Nephron progenitor cell (in vitro differentiated cells): Measurements from ENCODE around the gene ITFG1.

Source experiments
- DNase-seq: peaks from one replicate; pipeline ENCODE4 v3.0.0; 2021
- H3K27ac Mint-ChIP-seq: 2 replicates; pipeline ENCODE4 v1.8.0; 2021; ENCODE audit warnings: mild to moderate bottlenecking, moderate library complexity, mixed read lengths
- H3K27me3 Mint-ChIP-seq: 2 replicates; pipeline ENCODE4 v1.8.0; 2021; ENCODE audit warnings: mild to moderate bottlenecking, low read depth, mixed read lengths; ENCODE audit not compliant: poor library complexity
- H3K36me3 Mint-ChIP-seq: 2 replicates; pipeline ENCODE4 v1.8.0; 2021; ENCODE audit warnings: low read depth, mixed read lengths
- H3K4me1 Mint-ChIP-seq: 2 replicates; pipeline ENCODE4 v1.8.0; 2021; ENCODE audit warnings: mixed read lengths
- H3K4me3 Mint-ChIP-seq: 2 replicates; pipeline ENCODE4 v1.8.0; 2021; ENCODE audit warnings: mild to moderate bottlenecking, moderate library complexity, mixed read lengths
- H3K9me3 Mint-ChIP-seq: 2 replicates; pipeline ENCODE4 v1.8.0; 2021; ENCODE audit warnings: mild to moderate bottlenecking, moderate library complexity, mixed read lengths
- CTCF ChIP-seq: fragments of 200-600 bp; sonication (generic); IDR thresholded peaks from 2 replicates; pipeline ENCODE4 v1.5.0; 2021; ENCODE audit warnings: antibody characterized with exemption

ITFG1 gene

GRCh38 chr16:47308601-47309000, 152.3 kb downstream of the ITFG1 start:
- Mint-ChIP-seq H3K36me3 (peaks cover 6% of the 10 kb centered on the region), H3K4me3 (no peak overlapping the region), H3K27me3 (no peaks in the 10 kb centered on the region), H3K9me3 (no peaks in the 10 kb centered on the region), H3K4me1 (no peaks in the 10 kb centered on the region), H3K27ac (no peak overlapping the region)
- DNase-seq: no peak
- no peak for TF ChIP-seq CTCF

- no peak for DNase-seq
- Mint-ChIP-seq H3K4me1 (no peaks in the 10 kb centered on the region), H3K27me3 (no peaks in the 10 kb centered on the region), H3K36me3 (peaks cover 3% of the 10 kb centered on the region), H3K9me3 (no peaks in the 10 kb centered on the region), H3K27ac (no peak overlapping the region), H3K4me3 (no peak overlapping the region)
- no peak for TF ChIP-seq CTCF
Observed at GRCh38 chr16:47304563-47304962, 156.3 kb downstream of the ITFG1 start.

GRCh38 chr16:47299587-47299986, 161.3 kb downstream of the ITFG1 start:
- no peaks in the 10 kb centered on the region for H3K4me1 Mint-ChIP-seq
- H3K36me3 Mint-ChIP-seq: peaks cover 44% of the 10 kb centered on the region
- H3K27ac Mint-ChIP-seq: no peak overlapping the region
- DNase-seq: no peak
- H3K9me3 Mint-ChIP-seq: peaks cover 21% of the 10 kb centered on the region
- H3K4me3 Mint-ChIP-seq: no peak overlapping the region
- peaks cover 2% of the 10 kb centered on the region for H3K27me3 Mint-ChIP-seq
- TF ChIP-seq CTCF: no peak

- peaks cover 28% of the 10 kb centered on the region for H3K9me3 Mint-ChIP-seq
- no peak overlapping the region for H3K27ac Mint-ChIP-seq
- no peak for TF ChIP-seq CTCF
- DNase-seq: no peak
- H3K4me3 Mint-ChIP-seq: no peak overlapping the region
- H3K4me1 Mint-ChIP-seq: no peaks in the 10 kb centered on the region
- H3K36me3 Mint-ChIP-seq: peaks cover 38% of the 10 kb centered on the region
- no peaks in the 10 kb centered on the region for H3K27me3 Mint-ChIP-seq
Observed at GRCh38 chr16:47284999-47285398, 175.9 kb downstream of the ITFG1 start.

GRCh38 chr16:47278306-47278970, 182.4 kb downstream of the ITFG1 start:
- Mint-ChIP-seq H3K36me3 (peaks cover 15% of the 10 kb centered on the region), H3K4me1 (no peaks in the 10 kb centered on the region), H3K9me3 (peaks cover 11% of the 10 kb centered on the region), H3K27ac (no peak overlapping the region), H3K4me3 (no peak overlapping the region), H3K27me3 (no peaks in the 10 kb centered on the region)
- no peak for TF ChIP-seq CTCF
- no peak for DNase-seq

GRCh38 chr16:47276522-47276921, 184.3 kb downstream of the ITFG1 start:
- no peaks in the 10 kb centered on the region for H3K27me3 Mint-ChIP-seq
- no peak for TF ChIP-seq CTCF
- peaks cover 15% of the 10 kb centered on the region for H3K36me3 Mint-ChIP-seq
- DNase-seq: no peak
- no peak overlapping the region for H3K27ac Mint-ChIP-seq
- no peak overlapping the region for H3K4me3 Mint-ChIP-seq
- no peaks in the 10 kb centered on the region for H3K4me1 Mint-ChIP-seq
- no peaks in the 10 kb centered on the region for H3K9me3 Mint-ChIP-seq
